RWPE1 (cell line): Measurements from ENCODE around the gene CPED1.

Source experiments
- CTCF ChIA-PET: fragments of 350-600 bp; sonication (Branson Sonifier 250); formaldehyde crosslinking; extraction: SDS; loops from one replicate; lab custom pipeline; 2021; lab: Yijun Ruan, JAX
- POLR2A ChIA-PET: fragments of 400-600 bp; formaldehyde crosslinking; extraction: SDS; loops from one replicate; lab custom pipeline; 2020; ENCODE audit warnings: antibody characterized with exemption; ENCODE audit not compliant: low non-redundant PET; lab: Yijun Ruan, JAX
- DNase-seq: peaks from one replicate; pipeline ENCODE4 v3.0.0; 2012; ENCODE audit warnings: low spot score
- H3K27ac ChIP-seq: fragments of 450-650 bp; 2 replicates; pipeline ENCODE4 v1.5.1; 2017
- CTCF ChIP-seq: fragments of 450-650 bp; conservative IDR thresholded peaks from 2 replicates; pipeline ENCODE4 v1.5.1; 2017; ENCODE audit warnings: low read depth, mild to moderate bottlenecking

Gene CPED1

GRCh38 chr7:121160150-121161008 is 171.9 kb downstream of the CPED1 start:
- no peak for TF ChIP-seq CTCF
- H3K27ac ChIP-seq = no peak overlapping the region
- ChIA-PET POLR2A (no interaction called here), CTCF (interaction anchor here (0.5 to 1.1 kb wide), 4 partner anchors 9 to 398 kb away, joined by 3 to 4 read pairs (median 4); no protein-coding TSS in a partner anchor)
- no peak for DNase-seq

GRCh38 chr7:121163699-121164098 is 175.2 kb downstream of the CPED1 start:
- no peak for TF ChIP-seq CTCF
- DNase-seq = no peak
- POLR2A ChIA-PET = no interaction called here
- no peak overlapping the region for H3K27ac ChIP-seq
- CTCF ChIA-PET = interaction anchor here (0.6 kb wide), 1 partner anchor 170 kb away, joined by 3 read pairs; no protein-coding TSS in a partner anchor

- POLR2A ChIA-PET = no interaction called here
- no peak for DNase-seq
- CTCF ChIA-PET = no interaction called here
- H3K27ac ChIP-seq = no peak overlapping the region
- no peak for TF ChIP-seq CTCF
Observed at GRCh38 chr7:121164247-121164646, 175.7 kb downstream of the CPED1 start.

- DNase-seq = no peak
- CTCF ChIA-PET = no interaction called here
- H3K27ac ChIP-seq = no peak overlapping the region
- TF ChIP-seq CTCF = no peak
- POLR2A ChIA-PET = no interaction called here
Observed at GRCh38 chr7:121166916-121167315, 178.4 kb downstream of the CPED1 start.

- POLR2A ChIA-PET = no interaction called here
- CTCF ChIA-PET = interaction anchor here (0.6 kb wide), 1 partner anchor 443 kb away, joined by 3 read pairs; no protein-coding TSS in a partner anchor
- no peak for DNase-seq
- TF ChIP-seq CTCF = no peak
- H3K27ac ChIP-seq = no peak overlapping the region
Observed at GRCh38 chr7:121167971-121168370, 179.5 kb downstream of the CPED1 start.

GRCh38 chr7:121169469-121169868 is 181.0 kb downstream of the CPED1 start:
- H3K27ac ChIP-seq = no peak overlapping the region
- DNase-seq = no peak
- ChIA-PET CTCF (interaction anchor here (0.7 kb wide), 1 partner anchor 9 kb away, joined by 4 read pairs; no protein-coding TSS in a partner anchor), POLR2A (no interaction called here)
- TF ChIP-seq CTCF = no peak
